Measurements from ENCODE around the gene CCNL2.
"Not testable (repeated sequence)": the region's sequence is repeated elsewhere in the genome, so short reads cannot be mapped to it uniquely, and the experiment has no call there.

The CCNL2 gene

DNA sequence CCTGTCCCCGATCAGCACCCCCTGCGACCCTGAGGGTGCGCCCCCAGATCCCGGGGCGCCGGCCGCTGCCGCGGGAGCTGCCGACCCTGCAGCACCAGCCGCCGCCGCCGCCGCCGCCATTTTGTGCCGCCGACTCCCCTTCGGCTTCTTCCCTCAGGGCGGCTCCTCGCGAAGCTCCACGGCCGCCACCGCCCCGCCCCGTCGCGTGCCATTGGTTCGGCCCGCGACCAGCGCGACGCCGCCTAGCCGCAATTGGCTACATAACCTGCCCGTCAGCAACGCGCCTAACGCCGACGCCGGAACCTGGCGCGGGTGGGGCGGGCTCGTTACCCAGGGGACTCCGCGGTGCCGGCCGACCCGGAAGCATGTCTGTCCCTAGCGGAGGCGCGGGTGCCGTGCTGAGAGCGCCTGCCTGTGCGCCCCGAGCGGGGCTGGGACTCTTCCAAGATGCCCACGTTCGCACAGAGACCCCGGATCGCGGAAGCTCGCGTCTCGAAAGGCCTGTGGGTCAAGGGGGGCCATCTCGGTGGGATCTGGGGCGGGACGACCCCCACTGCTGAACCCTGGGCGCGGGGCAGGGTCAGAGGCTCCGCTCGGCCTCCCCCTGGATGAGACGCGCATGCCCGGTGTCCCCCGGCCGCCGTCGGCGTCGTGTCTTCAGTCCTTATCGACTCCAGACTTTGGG, at the start of gene CCNL2:
TSS of gene CCNL2 (minus strand) at position 149 of the 685 bp plus-strand sequence. CDS start at position 120, 29 bp downstream.
- Histone ChIP-seq H3F3A (ENCODE audit: insufficient read depth, low read length) (peaks cover 13% of the 10 kb centered on the region), H3K9me3 (replicated peaks; ENCODE audit: insufficient read depth, low read length) (no peaks in the 10 kb centered on the region), H3K4me1 (ENCODE audit: low read length) (peaks cover 14% of the 10 kb centered on the region), H2AFZ (ENCODE audit: low read length) (peak within 1 kb of the TSS; percentile 83), H3K27me3 (replicated peaks; ENCODE audit: insufficient read depth, low read length) (no peaks in the 10 kb centered on the region), H3K9ac (ENCODE audit: low read length) (peak within 1 kb of the TSS; percentile 97), H3K4me3 (ENCODE audit: low read length) (peak within 1 kb of the TSS; percentile 100), H3K9me2 (replicated peaks; ENCODE audit: insufficient read depth, low read length) (no peaks in the 10 kb centered on the region), H3K36me3 (replicated peaks; ENCODE audit: insufficient read depth, low read length) (peaks cover 11% of the 10 kb centered on the region), H4K20me1 (ENCODE audit: insufficient read depth, low read length) (no peaks in the 10 kb centered on the region), H3K27ac (ENCODE audit: low read length) (peak within 1 kb of the TSS; percentile 61; the same call in 1 of the 2 replicates), H3K79me2 (ENCODE audit: low read length) (peaks cover 76% of the 10 kb centered on the region), H3K4me2 (ENCODE audit: low read depth, low read length) (peak within 1 kb of the TSS; percentile 90)
- DNase-seq = peak; percentile 99
- TF ChIP-seq, protein P1, sequence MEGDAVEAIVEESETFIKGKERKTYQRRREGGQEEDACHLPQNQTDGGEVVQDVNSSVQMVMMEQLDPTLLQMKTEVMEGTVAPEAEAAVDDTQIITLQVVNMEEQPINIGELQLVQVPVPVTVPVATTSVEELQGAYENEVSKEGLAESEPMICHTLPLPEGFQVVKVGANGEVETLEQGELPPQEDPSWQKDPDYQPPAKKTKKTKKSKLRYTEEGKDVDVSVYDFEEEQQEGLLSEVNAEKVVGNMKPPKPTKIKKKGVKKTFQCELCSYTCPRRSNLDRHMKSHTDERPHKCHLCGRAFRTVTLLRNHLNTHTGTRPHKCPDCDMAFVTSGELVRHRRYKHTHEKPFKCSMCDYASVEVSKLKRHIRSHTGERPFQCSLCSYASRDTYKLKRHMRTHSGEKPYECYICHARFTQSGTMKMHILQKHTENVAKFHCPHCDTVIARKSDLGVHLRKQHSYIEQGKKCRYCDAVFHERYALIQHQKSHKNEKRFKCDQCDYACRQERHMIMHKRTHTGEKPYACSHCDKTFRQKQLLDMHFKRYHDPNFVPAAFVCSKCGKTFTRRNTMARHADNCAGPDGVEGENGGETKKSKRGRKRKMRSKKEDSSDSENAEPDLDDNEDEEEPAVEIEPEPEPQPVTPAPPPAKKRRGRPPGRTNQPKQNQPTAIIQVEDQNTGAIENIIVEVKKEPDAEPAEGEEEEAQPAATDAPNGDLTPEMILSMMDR (IDR thresholded peaks at IDR 0.05; ENCODE audit: low read length) = peak; percentile 43
- TF ChIP-seq EZH2phosphoT487 (IDR thresholded peaks at IDR 0.05; ENCODE audit: low read length) = no peak

DNA sequence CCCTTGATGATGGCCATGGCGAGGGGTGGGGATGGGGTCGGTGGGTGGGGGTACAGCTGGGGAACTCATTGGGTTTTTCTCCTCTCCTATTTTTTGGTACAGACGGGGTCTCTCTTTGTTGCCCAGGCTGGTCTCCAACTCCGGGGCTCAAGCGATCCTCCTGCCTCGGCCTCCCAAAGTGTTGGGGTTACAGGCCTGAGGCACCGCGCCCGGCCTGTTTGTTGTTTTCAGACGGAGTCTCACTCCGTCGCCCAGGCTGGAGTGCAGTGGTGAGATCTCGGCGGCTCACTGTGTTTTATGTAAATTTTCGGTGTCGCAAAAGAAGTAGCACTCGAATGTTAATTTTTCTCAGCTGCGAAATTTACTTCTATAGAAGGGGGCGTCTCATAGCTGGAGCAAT, 47.5 kb upstream of the CCNL2 start:
- DNase-seq; H4K20me1 ChIP-seq (ENCODE audit: insufficient read depth, low read length); H3K27ac ChIP-seq (ENCODE audit: low read length); H3K4me3 ChIP-seq (ENCODE audit: low read length); H3K79me2 ChIP-seq (ENCODE audit: low read length); H3K4me2 ChIP-seq (ENCODE audit: low read depth, low read length); H3K9me3 ChIP-seq (replicated peaks; ENCODE audit: insufficient read depth, low read length); H3K36me3 ChIP-seq (replicated peaks; ENCODE audit: insufficient read depth, low read length); H3K4me1 ChIP-seq (ENCODE audit: low read length); H3K9ac ChIP-seq (ENCODE audit: low read length); H2AFZ ChIP-seq (ENCODE audit: low read length); H3K9me2 ChIP-seq (replicated peaks; ENCODE audit: insufficient read depth, low read length); H3F3A ChIP-seq (ENCODE audit: insufficient read depth, low read length): not testable (repeated sequence)
- H3K27me3 ChIP-seq (replicated peaks; ENCODE audit: insufficient read depth, low read length) = peaks cover 33% of the 10 kb centered on the region

DNA sequence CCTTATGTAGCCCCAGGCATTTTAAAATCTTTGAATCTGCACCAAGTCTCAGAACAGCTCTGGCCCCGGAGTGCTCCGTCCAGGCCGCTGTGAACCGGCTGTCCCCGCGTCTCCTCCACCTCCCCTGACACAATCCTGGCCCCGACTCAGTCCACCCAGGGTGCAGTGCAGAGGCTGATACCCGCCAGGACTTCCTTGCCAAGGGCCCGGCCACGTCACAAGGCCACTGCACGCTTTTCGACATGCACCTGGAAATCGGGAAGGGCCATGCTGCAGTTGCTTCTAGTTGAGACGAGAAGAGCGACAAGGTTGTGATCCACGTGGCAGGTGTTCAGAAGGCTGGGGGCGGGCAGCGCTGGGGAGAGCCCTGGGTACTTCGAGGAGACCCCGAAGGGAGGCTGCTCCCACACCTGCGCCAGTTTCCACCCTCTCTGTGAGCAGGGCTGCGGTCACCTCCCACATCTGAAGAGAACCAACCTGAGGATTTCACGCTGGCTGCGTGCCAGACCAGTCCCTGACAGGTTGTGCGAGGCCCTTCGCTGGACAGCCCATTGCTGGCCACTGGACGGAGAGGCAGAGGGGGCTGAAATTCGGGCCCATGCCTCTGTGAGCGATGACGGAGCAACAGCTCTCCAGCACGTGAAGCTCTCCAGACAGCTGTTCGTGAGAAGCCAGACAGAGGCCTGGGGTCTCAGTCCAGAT, 43.1 kb upstream of the CCNL2 start:
- no peak overlapping the region for H3K27ac ChIP-seq (ENCODE audit: low read length)
- TF ChIP-seq EZH2phosphoT487 (IDR thresholded peaks at IDR 0.05; ENCODE audit: low read length) = no peak
- TF ChIP-seq, protein P1 (IDR thresholded peaks at IDR 0.05; ENCODE audit: low read length) = no peak
- TF ChIP-seq EZH2 (optimal IDR thresholded peaks at IDR 0.05; ENCODE audit: low read depth, low read length) = no peak
- H4K20me1 ChIP-seq (ENCODE audit: insufficient read depth, low read length) = no peaks in the 10 kb centered on the region
- no peak overlapping the region for H2AFZ ChIP-seq (ENCODE audit: low read length)
- H3K9me3 ChIP-seq (replicated peaks; ENCODE audit: insufficient read depth, low read length) = no peaks in the 10 kb centered on the region
- no peak overlapping the region for H3K9ac ChIP-seq (ENCODE audit: low read length)
- H3K27me3 ChIP-seq (replicated peaks; ENCODE audit: insufficient read depth, low read length) = peaks cover 26% of the 10 kb centered on the region
- DNase-seq = no peak
- no peaks in the 10 kb centered on the region for H3F3A ChIP-seq (ENCODE audit: insufficient read depth, low read length)
- H3K9me2 ChIP-seq (replicated peaks; ENCODE audit: insufficient read depth, low read length) = no peaks in the 10 kb centered on the region
- no peaks in the 10 kb centered on the region for H3K36me3 ChIP-seq (replicated peaks; ENCODE audit: insufficient read depth, low read length)
- H3K4me3 ChIP-seq (ENCODE audit: low read length) = no peak overlapping the region
- H3K4me1 ChIP-seq (ENCODE audit: low read length) = no peaks in the 10 kb centered on the region; the same call in 1 of the 2 replicates
- no peak overlapping the region for H3K4me2 ChIP-seq (ENCODE audit: low read depth, low read length)
- H3K79me2 ChIP-seq (ENCODE audit: low read length) = no peaks in the 10 kb centered on the region
